Right lobe of liver (tissue), 6 donors: Measurements from ENCODE around the gene SLC9A4. TPM values are rescaled to one million over a fixed set of nuclear protein-coding genes. Genes with fewer than 3 reads are reported as not detected.

Experiments used
- ATAC-seq, 4 donors: fragments of 200-7000 bp; cut with Tn5 transposase; one replicate each; pipeline ENCODE4 v1.9.1; 2020; ENCODE audit warnings: mild to moderate bottlenecking in 4 of 4, moderate library complexity in 4 of 4
- DNase-seq, 3 donors: peaks; one replicate each; pipeline ENCODE4 v3.0.0-alpha.2; 2020
- H3K27ac ChIP-seq, 3 donors: fragments of 200-600 bp; one replicate each; pipeline ENCODE4 v1.8.0; 2022
- H3K27me3 ChIP-seq, 2 donors: fragments of 200-600 bp; one replicate each; pipeline ENCODE4 v1.8.0; 2022
- H3K36me3 ChIP-seq, 4 donors: fragments of 200-600 bp; sonication (generic) in 1 of 4; one replicate each; pipeline versions ENCODE4 v1.5.1 to v1.8.0; 2017 to 2022; ENCODE audit warnings: control low read depth in 1 of 4
- H3K4me1 ChIP-seq, 4 donors: fragments of 200-600 bp; sonication (generic) in 1 of 4; one replicate each; pipeline versions ENCODE4 v1.5.1 to v1.8.0; 2017 to 2022; ENCODE audit warnings: control low read depth in 1 of 4
- H3K4me3 ChIP-seq, 3 donors: fragments of 200-600 bp; one replicate each; pipeline ENCODE4 v1.8.0; 2022
- H3K9me3 ChIP-seq, 4 donors: fragments of 200-600 bp; sonication (generic) in 1 of 4; one replicate each; pipeline versions ENCODE4 v1.5.1 to v1.8.0; 2017 to 2022; ENCODE audit warnings: control low read depth in 1 of 4
- CTCF ChIP-seq, 4 donors: fragments of 200-600 bp in 3 of 4; fragments of 450-650 bp in 1 of 4; IDR thresholded peaks; one replicate each; pipeline versions ENCODE4 v1.5.1 to v1.8.0; 2016 to 2022; ENCODE audit warnings: antibody characterized with exemption in 4 of 4, mild to moderate bottlenecking in 2 of 4
- POLR2A ChIP-seq: fragments of 450-650 bp; IDR thresholded peaks from one replicate; pipeline ENCODE4 v1.6.1; 2017; ENCODE audit warnings: antibody characterized with exemption, mild to moderate bottlenecking
- WGBS: methylation state at CpG from one replicate; pipeline ENCODE4 v1.1.6; 2018; ENCODE audit warnings: low coverage, low lambda C conversion rate; ENCODE audit not compliant: insufficient coverage; ENCODE audit errors: missing lambda C conversion rate; 5-methylcytosine and 5-hydroxymethylcytosine counted together
- intact Hi-C, 2 donors: fragments of 100-400 bp; cut with DNase I; formaldehyde crosslinking; loops; one replicate each; pipeline versions ENCODE4 v1.11.2 to v1.14.1; 2022
- microRNA-seq, 2 donors: library from miRNA; unstranded; fragments of <30 nt; microRNA quantifications; one replicate each; pipeline ENCODE4, GENCODE V29; 2019 to 2020
- small RNA-seq, 2 experiments: library from RNA; depleted of rRNA; stranded (forward); fragments of <200 nt; gene quantifications; one replicate each; pipeline ENCODE3, GENCODE V24; 2016
- total RNA-seq, 6 experiments: library from RNA; depleted of rRNA in 2 of 6; stranded (reverse); fragments of >200 nt in 2 of 6; fragmentation: NEBNext Ultra II Directional in 3 of 6; extraction: Animal tissue kit (Norgen Biotek cat#: 25700) in 3 of 6; gene quantifications; one replicate each; pipeline versions ENCODE4 v1.1.0 to v1.2.4, GENCODE V29; 2016 to 2023
- donor health status: DM: no; HTN: yes; CAD: no.
- donor health status: DM: no; HTN: no; CAD: no.
- donor health status: DM: no; HTN: no; CAD: no.
- donor health status: DM: no; HTN: yes; CAD: no.
- donor health status: DM: no; HTN: yes; CAD: no.

SLC9A4 gene
- total RNA-seq, 6 experiments from 2014 or later: not detected

GRCh38 chr2:102581911-102582310 is 108.9 kb downstream of the SLC9A4 start:
- intact Hi-C loops: no loop called here
- Histone ChIP-seq H3K9me3 (no peaks in the 10 kb centered on the region), H3K27me3 (no peaks in the 10 kb centered on the region), H3K4me3 (no peak overlapping the region), H3K4me1 (no peaks in the 10 kb centered on the region), H3K27ac (no peak overlapping the region), H3K36me3 (no peaks in the 10 kb centered on the region)
- no peak for TF ChIP-seq POLR2A
- no peak for TF ChIP-seq CTCF (IDR thresholded peaks at IDR 0.05)
- DNase-seq: no peak
- peak in 2 of 4 donors; percentile 26 to 38 for ATAC-seq

DNA sequence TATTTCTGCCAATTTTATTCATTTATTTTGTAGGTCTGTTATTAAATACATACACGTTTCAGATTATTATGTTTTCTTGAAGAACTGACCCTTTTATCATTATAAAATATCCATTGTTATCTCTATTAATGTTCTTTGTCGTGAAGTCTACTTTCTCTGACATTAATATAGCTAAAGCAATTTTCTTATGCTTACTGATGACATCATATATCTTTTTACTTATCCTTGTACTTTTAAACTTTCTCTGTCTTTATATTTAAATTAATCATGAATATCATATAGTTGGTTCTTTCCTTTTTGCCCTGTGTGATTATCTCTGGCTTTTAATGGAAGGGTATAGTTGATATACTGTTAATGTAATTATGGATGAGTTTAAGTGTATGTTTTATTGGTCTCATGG is 109.8 kb downstream of the SLC9A4 start:
- WGBS: 58% methylated on average over 2 of the region's 2 CpGs
- intact Hi-C loops: no loop called here
- TF ChIP-seq POLR2A: no peak
- TF ChIP-seq CTCF (IDR thresholded peaks at IDR 0.05): no peak
- DNase-seq (no peak), ATAC-seq (no peak)
- no peaks in the 10 kb centered on the region for H3K36me3 ChIP-seq
- H3K27me3 ChIP-seq: no peaks in the 10 kb centered on the region
- no peak overlapping the region for H3K4me3 ChIP-seq
- no peaks in the 10 kb centered on the region for H3K4me1 ChIP-seq
- no peak overlapping the region for H3K27ac ChIP-seq
- H3K9me3 ChIP-seq: no peaks in the 10 kb centered on the region

Small RNAs within 50 kb of the gene (microRNA-seq; reads per million reads assigned to microRNA genes)
- 0.58 to 3.2 reads per million in 2 donors for gene MIR4772

Small RNAs within 50 kb of the gene (small RNA-seq; reads per million reads assigned to genes)
- gene MIR4772: 0 to 0.65 reads per million in 2 experiments

Other genes starting within 250 kb of the SLC9A4 start
- 10 to 100 TPM in 2 of 6 experiments, 1 to 10 TPM in 4; 2.0 to 18.0 (median 4.2) TPM for gene IL1RL1, start 161.7 kb upstream of the SLC9A4 start, total RNA-seq
- 10 to 100 TPM in 2 of 6 experiments, 1 to 10 TPM in 4; 5.5 to 11.2 (median 8.1) TPM for gene IL18R1, start 117.4 kb upstream of the SLC9A4 start, total RNA-seq
- gene IL18RAP, start 50.1 kb upstream of the SLC9A4 start, total RNA-seq: 1 to 10 TPM in 2 of 6 experiments, under 1 TPM in 4; 0.22 to 2.7 (median 0.67) TPM
- gene SLC9A2, start 146.3 kb downstream of the SLC9A4 start, total RNA-seq: under 1 TPM in 1 of 6 experiments, not detected in 5; 0.06 TPM